DMS79 treated with DMSO at 0.1 percent for 48 hours (cell line): ENCODE data around the gene GRK5.
"Not testable (repeated sequence)": the region's sequence is repeated elsewhere in the genome, so short reads cannot be mapped to it uniquely, and the experiment has no call there.

Source experiments
- DNase-seq: peaks from one replicate; lab custom pipeline; 2025; lab: John Stamatoyannopoulos, UW

The GRK5 gene

GRCh38 chr10:119276194-119276593 is 68.8 kb downstream of the GRK5 start:
- DNase-seq: not testable (repeated sequence)

GRCh38 chr10:119278126-119278709 is 70.8 kb downstream of the GRK5 start:
- no peak for DNase-seq

- no peak for DNase-seq
Observed at GRCh38 chr10:119279441-119279840, 72.1 kb downstream of the GRK5 start.

- DNase-seq: peak; percentile 66
Observed at GRCh38 chr10:119281581-119282071, 74.3 kb downstream of the GRK5 start.

GRCh38 chr10:119282446-119282845 is 75.1 kb downstream of the GRK5 start:
- DNase-seq: no peak

GRCh38 chr10:119283387-119283786 is 76.0 kb downstream of the GRK5 start:
- DNase-seq: no peak

GRCh38 chr10:119283818-119284217 is 76.4 kb downstream of the GRK5 start:
- DNase-seq: no peak

- DNase-seq: no peak
Observed at GRCh38 chr10:119284679-119285096, 77.3 kb downstream of the GRK5 start.

GRCh38 chr10:119285495-119286267 is 78.3 kb downstream of the GRK5 start:
- no peak for DNase-seq

GRCh38 chr10:119286516-119286915 is 79.1 kb downstream of the GRK5 start:
- DNase-seq: no peak

GRCh38 chr10:119286983-119287633 is 79.7 kb downstream of the GRK5 start:
- DNase-seq: no peak

GRCh38 chr10:119288574-119289001 is 81.2 kb downstream of the GRK5 start:
- DNase-seq: no peak

- DNase-seq: no peak
Observed at GRCh38 chr10:119289227-119289920, 82.0 kb downstream of the GRK5 start.

- DNase-seq: no peak
Observed at GRCh38 chr10:119290301-119291048, 83.1 kb downstream of the GRK5 start.

GRCh38 chr10:119291223-119291900 is 84.0 kb downstream of the GRK5 start:
- DNase-seq: no peak

- no peak for DNase-seq
Observed at GRCh38 chr10:119292968-119293760, 85.8 kb downstream of the GRK5 start.

- DNase-seq: no peak
Observed at GRCh38 chr10:119296703-119297102, 89.3 kb downstream of the GRK5 start.

GRCh38 chr10:119297207-119297968 is 90.0 kb downstream of the GRK5 start:
- DNase-seq: no peak

GRCh38 chr10:119298810-119299209 is 91.4 kb downstream of the GRK5 start:
- DNase-seq: no peak
